GM19372 (cell line): Measurements from ENCODE around the gene EPS8L3.
"Not testable (repeated sequence)": the region's sequence is repeated elsewhere in the genome, so short reads cannot be mapped to it uniquely, and the experiment has no call there.

Experiments used
- ATAC-seq: cut with Tn5 transposase; IDR thresholded peaks from one replicate; pipeline ENCODE4 v1.9.1; 2021; ENCODE audit warnings: mild to moderate bottlenecking, low read depth, moderate library complexity; ENCODE audit not compliant: unreplicated experiment

The EPS8L3 gene, protein sequence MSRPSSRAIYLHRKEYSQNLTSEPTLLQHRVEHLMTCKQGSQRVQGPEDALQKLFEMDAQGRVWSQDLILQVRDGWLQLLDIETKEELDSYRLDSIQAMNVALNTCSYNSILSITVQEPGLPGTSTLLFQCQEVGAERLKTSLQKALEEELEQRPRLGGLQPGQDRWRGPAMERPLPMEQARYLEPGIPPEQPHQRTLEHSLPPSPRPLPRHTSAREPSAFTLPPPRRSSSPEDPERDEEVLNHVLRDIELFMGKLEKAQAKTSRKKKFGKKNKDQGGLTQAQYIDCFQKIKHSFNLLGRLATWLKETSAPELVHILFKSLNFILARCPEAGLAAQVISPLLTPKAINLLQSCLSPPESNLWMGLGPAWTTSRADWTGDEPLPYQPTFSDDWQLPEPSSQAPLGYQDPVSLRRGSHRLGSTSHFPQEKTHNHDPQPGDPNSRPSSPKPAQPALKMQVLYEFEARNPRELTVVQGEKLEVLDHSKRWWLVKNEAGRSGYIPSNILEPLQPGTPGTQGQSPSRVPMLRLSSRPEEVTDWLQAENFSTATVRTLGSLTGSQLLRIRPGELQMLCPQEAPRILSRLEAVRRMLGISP

GRCh38 chr1:109763646-109764415 lies at the start of gene EPS8L3:
EPS8L3 (minus strand) TSS chr1:109763923; CDS start chr1:109761749, 2,174 bp downstream.
- ATAC-seq: no peak

- no peak for ATAC-seq
These were observed 49.1 kb upstream of the EPS8L3 start for GRCh38 chr1:109812691-109813393.

GRCh38 chr1:109808703-109809102 lies 45.0 kb upstream of the EPS8L3 start:
- no peak for ATAC-seq

- ATAC-seq: no peak
These were observed 44.3 kb upstream of the EPS8L3 start for GRCh38 chr1:109807822-109808680.

DNA sequence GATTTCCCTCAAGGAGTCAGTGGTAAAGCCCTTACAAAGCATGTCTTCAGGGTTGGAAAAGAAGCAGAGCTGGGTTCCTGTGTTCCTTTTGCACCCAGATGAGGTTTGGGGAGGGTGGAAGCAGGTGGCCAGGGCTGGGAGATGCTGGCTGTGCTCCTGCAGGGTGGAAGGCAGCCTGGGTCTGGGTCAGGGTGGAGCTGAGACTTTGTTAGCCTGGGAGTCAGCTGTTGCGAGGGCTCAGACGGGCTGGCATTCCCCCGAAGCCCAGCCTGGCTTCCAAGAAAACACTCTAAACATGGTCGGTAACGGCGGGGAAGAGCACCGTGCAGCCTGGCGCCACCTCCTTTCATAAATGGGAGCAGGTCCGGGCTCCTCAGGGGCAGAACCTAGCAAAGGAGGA lies 43.7 kb upstream of the EPS8L3 start:
- ATAC-seq: no peak

DNA sequence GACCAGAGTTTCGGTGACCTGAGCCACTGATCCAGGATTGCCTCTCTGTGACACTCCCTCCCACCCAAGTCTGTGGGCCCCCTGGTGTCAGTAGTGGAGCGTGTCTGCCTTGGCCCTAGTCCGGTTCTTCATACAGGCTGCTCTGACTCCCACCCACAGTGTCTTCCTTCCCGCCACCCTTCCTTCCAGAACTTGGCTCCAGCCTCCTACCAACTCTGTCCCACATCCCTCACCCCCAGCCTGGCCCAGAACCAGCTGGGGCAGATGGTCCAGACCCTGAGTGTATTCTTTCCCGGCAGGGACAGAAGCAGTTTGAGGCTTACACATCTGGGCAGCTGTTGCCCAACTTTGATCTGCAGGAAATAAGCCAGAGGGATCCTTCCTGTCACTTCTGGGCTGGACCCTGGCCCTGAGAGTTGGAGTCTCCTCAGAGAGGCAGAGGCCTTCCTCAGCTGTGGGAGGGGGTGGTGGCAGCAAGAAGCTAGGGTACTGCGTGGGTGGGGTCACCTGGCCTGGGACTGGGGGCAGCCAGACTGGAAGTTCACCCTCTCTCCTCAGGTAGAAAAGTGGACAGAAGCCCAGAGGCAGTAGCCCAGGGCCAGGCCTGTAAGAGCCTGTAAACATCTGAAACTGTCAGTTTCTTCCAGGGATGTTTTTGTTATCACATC lies 43.1 kb upstream of the EPS8L3 start:
- no peak for ATAC-seq

DNA sequence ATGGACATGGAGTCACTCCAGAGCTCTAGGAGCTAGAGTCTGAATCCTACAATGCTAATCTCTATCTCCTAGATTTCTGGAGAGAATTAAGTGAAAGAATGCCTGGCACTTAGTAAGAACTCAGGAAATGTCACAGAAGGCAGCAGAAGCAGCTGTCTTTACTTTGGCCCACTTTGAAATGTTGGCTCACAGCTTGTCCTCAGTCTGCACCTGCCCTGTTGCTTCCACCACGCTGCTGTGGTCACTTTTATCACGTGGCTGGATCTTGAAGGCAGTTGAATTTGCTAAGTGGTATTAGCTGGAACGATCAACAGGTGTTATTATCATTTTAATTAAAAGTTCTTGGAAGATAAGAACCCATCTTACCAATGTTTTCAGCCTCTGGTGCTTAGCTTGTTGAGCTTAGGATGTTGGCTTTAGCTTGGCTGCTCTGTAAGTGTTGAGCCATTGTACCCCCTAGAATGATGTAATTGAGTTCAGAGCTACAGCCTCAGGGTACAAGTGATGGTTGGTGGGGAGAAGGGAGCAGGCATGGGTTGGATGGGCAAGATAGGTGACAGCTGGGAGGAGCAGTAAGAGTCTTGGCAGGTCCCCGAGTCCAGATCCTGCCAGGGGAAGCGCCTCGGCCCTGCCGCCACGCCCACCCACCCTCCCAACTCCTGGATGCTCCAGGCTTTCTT lies 41.9 kb upstream of the EPS8L3 start:
- ATAC-seq: no peak

DNA sequence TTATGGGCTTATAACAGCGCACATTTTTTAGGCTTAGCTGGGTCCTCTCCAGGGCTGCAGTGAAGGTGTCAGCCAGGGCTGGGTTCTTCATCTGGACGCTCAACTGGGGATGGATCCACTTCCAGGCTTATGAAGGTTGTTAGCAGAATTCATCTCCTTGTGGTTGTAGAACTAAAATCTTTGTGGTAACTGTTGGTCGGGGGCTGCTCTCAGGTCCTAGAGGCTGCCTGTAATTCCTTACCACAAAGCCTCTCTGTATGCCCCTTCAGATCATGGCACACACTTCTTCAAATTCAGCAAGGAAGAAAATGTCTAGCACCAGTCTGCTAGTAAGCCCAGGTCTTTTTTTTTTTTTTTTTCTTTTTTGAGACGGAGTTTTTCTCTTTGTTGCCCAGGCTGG lies 40.9 kb upstream of the EPS8L3 start:
- no peak for ATAC-seq

DNA sequence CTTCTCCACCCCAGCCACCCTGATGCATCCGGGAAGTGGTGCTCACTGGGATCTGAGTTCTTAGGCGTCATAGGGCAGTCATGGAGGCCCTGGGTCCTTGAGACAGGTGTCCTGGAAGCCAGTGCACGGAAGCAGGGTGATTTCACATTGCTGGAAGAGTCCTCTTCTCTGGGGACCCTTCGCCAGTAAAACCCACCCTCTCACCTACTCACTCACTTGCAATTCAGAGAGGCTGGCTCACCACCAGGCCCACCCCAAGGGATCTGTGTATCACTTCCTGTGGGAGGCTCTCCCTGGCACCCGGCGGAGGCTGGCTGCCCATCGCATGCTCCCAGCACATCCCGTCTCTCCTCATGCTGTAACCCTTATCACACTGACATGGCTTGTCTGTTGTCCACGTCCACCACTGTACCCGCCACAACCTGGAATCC lies 40.2 kb upstream of the EPS8L3 start:
- ATAC-seq: no peak

DNA sequence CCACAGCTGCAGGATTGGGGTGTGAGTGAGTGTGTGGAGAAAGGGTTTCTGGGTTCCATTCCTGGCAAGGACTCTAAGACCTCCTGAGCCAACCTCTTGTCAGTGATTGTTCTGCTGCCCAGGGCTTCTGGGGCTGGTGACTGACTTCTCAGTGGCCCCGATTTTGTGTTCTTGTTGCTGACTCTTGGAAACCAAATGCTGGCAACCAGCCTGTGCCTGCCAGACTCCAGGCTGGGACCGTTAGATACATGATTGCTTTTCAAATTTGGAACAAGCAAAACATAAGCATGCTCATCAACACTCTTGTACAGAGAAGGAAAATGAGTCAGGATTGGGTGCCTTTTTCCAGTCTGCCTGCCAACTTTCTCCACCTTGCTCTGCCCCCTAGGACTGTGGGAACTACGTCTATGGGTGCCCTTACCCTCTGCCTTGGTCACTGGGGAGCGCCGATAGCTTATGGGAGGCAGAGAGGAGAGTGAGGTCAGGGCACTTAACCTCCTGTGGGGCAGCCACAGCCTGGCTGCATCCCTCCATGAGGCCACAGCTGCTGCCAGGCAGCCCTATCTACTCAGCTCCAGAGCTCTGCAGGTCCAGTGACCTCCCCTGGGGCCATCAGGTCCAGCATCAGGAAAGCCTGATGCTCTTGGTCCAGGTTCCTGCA lies 39.3 kb upstream of the EPS8L3 start:
- no peak for ATAC-seq

GRCh38 chr1:109802136-109802900 lies 38.6 kb upstream of the EPS8L3 start:
- no peak for ATAC-seq

DNA sequence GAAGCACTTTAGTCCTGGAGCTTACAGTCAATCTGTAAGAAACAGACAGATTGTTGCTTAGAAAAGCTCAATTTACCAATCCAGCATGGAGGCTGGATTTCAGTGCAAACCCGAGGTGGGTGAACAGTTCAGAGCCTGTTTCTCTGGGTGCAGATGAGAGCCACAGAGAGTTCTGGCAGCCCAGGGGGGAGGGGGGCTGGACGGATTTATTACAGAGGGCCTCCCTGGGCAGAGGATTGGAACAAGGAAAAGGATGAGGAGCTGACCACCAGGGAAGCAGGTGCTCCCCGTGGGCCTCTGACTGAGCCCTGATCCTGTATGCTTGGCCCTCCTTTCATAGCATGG lies 38.0 kb upstream of the EPS8L3 start:
- ATAC-seq: no peak

DNA sequence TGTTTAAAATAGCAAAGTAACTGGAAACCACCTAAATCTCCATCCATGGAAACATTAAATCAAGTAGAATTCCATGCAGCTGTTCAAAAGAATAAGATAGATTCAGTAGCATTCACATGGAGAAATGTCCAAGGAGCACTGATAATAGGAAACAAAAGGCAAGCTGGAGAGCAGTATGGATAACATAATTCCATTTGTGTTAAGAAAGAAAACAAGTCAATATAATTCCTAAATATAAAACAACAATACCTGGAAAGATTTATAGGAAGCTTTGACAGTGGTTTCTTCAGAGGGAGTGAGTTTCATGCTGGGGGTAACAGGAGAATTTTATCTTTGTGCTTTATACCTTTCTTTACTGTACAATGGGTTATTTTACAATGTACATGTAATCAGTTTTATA lies 36.6 kb upstream of the EPS8L3 start:
- ATAC-seq: no peak

GRCh38 chr1:109799445-109799844 lies 35.7 kb upstream of the EPS8L3 start:
- no peak for ATAC-seq

GRCh38 chr1:109797303-109797595 lies 33.5 kb upstream of the EPS8L3 start:
- not testable (repeated sequence) for ATAC-seq

DNA sequence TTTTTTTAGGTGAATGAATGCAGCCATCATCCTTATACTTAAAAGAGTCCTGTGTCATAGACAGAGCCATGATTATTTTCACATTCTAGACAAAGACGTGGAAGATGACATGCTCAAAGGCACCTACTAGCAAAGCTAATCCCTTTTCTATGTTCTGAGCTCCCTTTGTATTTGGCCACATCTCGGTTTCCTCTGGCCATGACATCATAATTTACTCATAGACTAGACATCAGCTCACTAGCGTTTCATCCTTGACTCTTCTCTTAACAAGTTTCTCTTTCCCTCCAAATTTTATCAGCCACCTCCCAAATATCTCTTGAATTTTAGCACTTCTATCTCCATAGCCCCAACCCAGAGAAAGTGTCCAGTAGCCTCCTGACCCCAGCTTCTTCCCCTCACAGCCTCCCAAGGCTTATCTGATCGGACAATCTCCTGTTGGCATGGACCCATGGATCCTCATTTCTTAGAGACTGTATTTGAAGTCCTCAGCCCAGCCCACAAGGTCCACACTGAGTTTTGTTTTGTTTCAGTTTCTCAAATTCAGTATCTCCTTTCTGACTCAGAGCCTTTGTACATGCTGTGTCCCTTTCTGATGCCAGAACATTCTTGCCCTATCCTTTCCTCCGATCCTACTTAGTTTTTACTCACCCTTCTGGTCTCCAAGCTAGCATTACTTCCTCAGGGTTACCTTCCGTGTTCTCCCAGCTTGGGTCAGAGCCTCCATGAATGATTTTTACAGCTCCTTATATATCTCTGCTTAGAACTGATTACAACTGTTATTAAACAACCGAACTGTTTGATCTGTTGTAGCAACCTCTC lies 33.0 kb upstream of the EPS8L3 start:
- ATAC-seq: no peak
